Lung (tissue), 12 donors: ENCODE data around the gene CCDC71. TPM values are rescaled to one million over a fixed set of nuclear protein-coding genes. Genes with fewer than 3 reads are reported as not detected.

ENCODE experiments used
- ATAC-seq: fragments of 200-7000 bp; cut with Tn5 transposase; one replicate; pipeline ENCODE4 v1.9.1; 2020; ENCODE audit warnings: moderate number of reproducible peaks; ENCODE audit not compliant: insufficient read depth, low FRiP score
- DNase-seq, 3 donors: peaks; one replicate each; pipeline ENCODE4 v3.0.0-alpha.2; 2013 to 2017
- H3K27ac ChIP-seq, 2 donors: one replicate each; pipeline ENCODE4 v1.5.1; 2013; ENCODE audit warnings: mild to moderate bottlenecking in 2 of 2, moderate library complexity in 2 of 2, control low read depth in 1 of 2, inconsistent platforms in 1 of 2, low read depth in 1 of 2, low read length in 1 of 2
- H3K27me3 ChIP-seq, 3 donors: one replicate each; pipeline ENCODE4 v1.5.1; 2013; ENCODE audit warnings: low read length in 2 of 3; ENCODE audit not compliant: control insufficient read depth in 3 of 3, insufficient read depth in 3 of 3
- H3K36me3 ChIP-seq, 4 donors: one replicate each; pipeline ENCODE4 v1.5.1; 2013; ENCODE audit warnings: low read length in 4 of 4, mild to moderate bottlenecking in 1 of 4, moderate library complexity in 1 of 4; ENCODE audit not compliant: control insufficient read depth in 4 of 4, insufficient read depth in 4 of 4
- H3K4me1 ChIP-seq, 5 donors: one replicate each; pipeline ENCODE4 v1.5.1; 2013; ENCODE audit warnings: low read length in 5 of 5, mild to moderate bottlenecking in 2 of 5, moderate library complexity in 1 of 5; ENCODE audit not compliant: control insufficient read depth in 5 of 5, insufficient read depth in 5 of 5
- H3K4me3 ChIP-seq: one replicate; pipeline ENCODE4 v1.5.1; 2013; ENCODE audit warnings: mild to moderate bottlenecking, control low read depth, moderate library complexity
- H3K9ac ChIP-seq, 2 donors: one replicate each; pipeline ENCODE4 v1.5.1; 2013; ENCODE audit warnings: low read length in 2 of 2, control low read depth in 1 of 2; ENCODE audit not compliant: insufficient read depth in 1 of 2
- H3K9me3 ChIP-seq, 4 donors: one replicate each; pipeline ENCODE4 v1.5.1; 2013; ENCODE audit warnings: low read length in 3 of 4, mild to moderate bottlenecking in 1 of 4, moderate library complexity in 1 of 4; ENCODE audit not compliant: control insufficient read depth in 4 of 4, insufficient read depth in 3 of 4
- CTCF ChIP-seq: IDR thresholded peaks from 2 replicates; pipeline ENCODE4 v1.5.1; 2012; ENCODE audit warnings: mild to moderate bottlenecking; ENCODE audit errors: control extremely low read depth, extremely low read depth
- WGBS, 2 donors: extraction: QIAGEN DNeasy Blood & Tissue Kit; methylation state at CpG; one replicate each; pipeline ENCODE4 v1.1.7; 2013; 5-methylcytosine and 5-hydroxymethylcytosine counted together
- polyA plus RNA-seq, 2 donors: library from polyadenylated mRNA; stranded (reverse); fragments of 200-250 nt; gene quantifications; one replicate each; pipeline ENCODE4 v1.2.1, GENCODE V29; 2013
- total RNA-seq, 2 donors: library from RNA; depleted of rRNA in 1 of 2; stranded (reverse); fragments of >200 nt in 1 of 2; gene quantifications; one replicate each; pipeline ENCODE4 v1.2.1, GENCODE V29; 2014 to 2021
- donor health status: control.
- donor health status: control.
- donor health status: Bipolar disorder and iron deficiency.
- donor health status: healthy.
- donor health status: DM: yes; HTN: yes; CAD: no.

CCDC71 gene
- total and polyA plus RNA-seq, 4 donors: 13.9 to 29.3 (median 20.1) TPM

DNA sequence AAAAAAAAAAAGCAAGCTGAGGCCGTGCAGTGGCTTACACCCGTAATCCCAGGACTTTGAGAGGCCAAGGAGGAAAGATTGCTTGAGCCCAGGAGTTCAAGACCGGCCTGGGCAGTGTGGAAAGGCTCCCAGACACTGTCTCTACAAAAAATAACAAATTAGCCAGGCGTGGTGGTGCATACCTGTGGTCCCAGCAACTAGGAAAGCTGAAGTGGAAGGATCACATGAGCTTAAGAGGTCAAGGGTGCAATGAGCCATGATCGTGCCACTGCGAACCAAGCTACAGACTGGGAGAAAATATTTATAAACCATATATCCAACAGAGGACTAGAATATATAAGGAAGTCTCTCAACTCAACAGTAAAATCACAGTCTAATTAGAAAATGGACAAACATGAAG, 15.2 kb upstream of the CCDC71 start:
- Histone ChIP-seq H3K4me3 (no peak overlapping the region), H3K27ac (no peak overlapping the region), H3K27me3 (no peaks in the 10 kb centered on the region), H3K9me3 (no peaks in the 10 kb centered on the region), H3K4me1 (peaks cover 0 to 2% (median 0%) of the 10 kb centered on the region in 5 donors), H3K9ac (no peak overlapping the region), H3K36me3 (peaks cover 0 to 16% (median 2%) of the 10 kb centered on the region in 4 donors)
- TF ChIP-seq CTCF: no peak
- ATAC-seq (no peak), DNase-seq (no peak)
- WGBS, 2 donors: 80 to 85% methylated on average over 6 of the region's 6 CpGs

GRCh38 chr3:49180116-49180515, 14.0 kb upstream of the CCDC71 start:
- peaks cover 0 to 26% (median 11%) of the 10 kb centered on the region in 4 donors for H3K36me3 ChIP-seq
- DNase-seq: no peak
- H3K9me3 ChIP-seq: no peaks in the 10 kb centered on the region
- H3K27me3 ChIP-seq: no peaks in the 10 kb centered on the region
- no peak overlapping the region for H3K27ac ChIP-seq
- TF ChIP-seq CTCF: no peak
- no peak overlapping the region for H3K9ac ChIP-seq
- no peak for ATAC-seq
- H3K4me3 ChIP-seq: no peak overlapping the region
- peaks cover 0 to 2% (median 0%) of the 10 kb centered on the region in 5 donors for H3K4me1 ChIP-seq

- H3K4me1 ChIP-seq: peaks cover 7 to 27% (median 19%) of the 10 kb centered on the region in 5 donors
- H3K27ac ChIP-seq: no peak overlapping the region
- no peaks in the 10 kb centered on the region for H3K9me3 ChIP-seq
- TF ChIP-seq CTCF: no peak
- H3K9ac ChIP-seq: no peak overlapping the region
- H3K4me3 ChIP-seq: no peak overlapping the region
- ATAC-seq (no peak), DNase-seq (no peak)
- no peaks in the 10 kb centered on the region for H3K27me3 ChIP-seq
- WGBS, 2 donors: 59 to 69% methylated on average over 2 of the region's 2 CpGs
- H3K36me3 ChIP-seq: peaks cover 0 to 31% (median 18%) of the 10 kb centered on the region in 4 donors
These were observed 10.9 kb upstream of the CCDC71 start for GRCh38 chr3:49177073-49177472.

- Histone ChIP-seq H3K27ac (no peak overlapping the region), H3K9ac (no peak overlapping the region), H3K4me1 (peaks cover 7 to 35% (median 22%) of the 10 kb centered on the region in 5 donors), H3K36me3 (peaks cover 0 to 31% (median 18%) of the 10 kb centered on the region in 4 donors), H3K27me3 (no peaks in the 10 kb centered on the region), H3K9me3 (no peaks in the 10 kb centered on the region), H3K4me3 (no peak overlapping the region)
- 87 to 93% methylated on average over 8 of the region's 8 CpGs for WGBS, 2 donors
- no peak for DNase-seq
- no peak for TF ChIP-seq CTCF
- no peak for ATAC-seq
These were observed 9.4 kb upstream of the CCDC71 start for GRCh38 chr3:49175530-49175929.
